Nephron progenitor cell (in vitro differentiated cells): ENCODE measurements around the gene DNTT.

Experiments used
- DNase-seq: peaks from one replicate; pipeline ENCODE4 v3.0.0; 2021
- H3K27ac Mint-ChIP-seq: 2 replicates; pipeline ENCODE4 v1.8.0; 2021; ENCODE audit warnings: mild to moderate bottlenecking, moderate library complexity, mixed read lengths
- H3K27me3 Mint-ChIP-seq: 2 replicates; pipeline ENCODE4 v1.8.0; 2021; ENCODE audit warnings: mild to moderate bottlenecking, low read depth, mixed read lengths; ENCODE audit not compliant: poor library complexity
- H3K36me3 Mint-ChIP-seq: 2 replicates; pipeline ENCODE4 v1.8.0; 2021; ENCODE audit warnings: low read depth, mixed read lengths
- H3K4me1 Mint-ChIP-seq: 2 replicates; pipeline ENCODE4 v1.8.0; 2021; ENCODE audit warnings: mixed read lengths
- H3K4me3 Mint-ChIP-seq: 2 replicates; pipeline ENCODE4 v1.8.0; 2021; ENCODE audit warnings: mild to moderate bottlenecking, moderate library complexity, mixed read lengths
- H3K9me3 Mint-ChIP-seq: 2 replicates; pipeline ENCODE4 v1.8.0; 2021; ENCODE audit warnings: mild to moderate bottlenecking, moderate library complexity, mixed read lengths
- CTCF ChIP-seq: fragments of 200-600 bp; sonication (generic); IDR thresholded peaks from 2 replicates; pipeline ENCODE4 v1.5.0; 2021; ENCODE audit warnings: antibody characterized with exemption

The DNTT gene

GRCh38 chr10:96384506-96384905 lies 80.3 kb downstream of the DNTT start:
- Mint-ChIP-seq H3K27ac (no peak overlapping the region), H3K4me1 (no peaks in the 10 kb centered on the region), H3K4me3 (no peak overlapping the region), H3K9me3 (no peaks in the 10 kb centered on the region), H3K27me3 (peaks cover 19% of the 10 kb centered on the region), H3K36me3 (no peaks in the 10 kb centered on the region)
- TF ChIP-seq CTCF, result no peak
- DNase-seq, result no peak

- Mint-ChIP-seq H3K9me3 (no peaks in the 10 kb centered on the region), H3K36me3 (no peaks in the 10 kb centered on the region), H3K4me3 (no peak overlapping the region), H3K4me1 (no peaks in the 10 kb centered on the region), H3K27ac (no peak overlapping the region), H3K27me3 (peaks cover 20% of the 10 kb centered on the region)
- no peak for TF ChIP-seq CTCF
- no peak for DNase-seq
Measured at GRCh38 chr10:96387161-96387560, 82.9 kb downstream of the DNTT start.

- Mint-ChIP-seq H3K4me1 (no peaks in the 10 kb centered on the region), H3K4me3 (no peak overlapping the region), H3K27me3 (peaks cover 20% of the 10 kb centered on the region), H3K27ac (no peak overlapping the region), H3K9me3 (no peaks in the 10 kb centered on the region), H3K36me3 (no peaks in the 10 kb centered on the region)
- no peak for DNase-seq
- TF ChIP-seq CTCF, result no peak
Measured at GRCh38 chr10:96387601-96388000, 83.4 kb downstream of the DNTT start.
